Measurements from ENCODE around the gene GPR180. TPM values are rescaled to one million over a fixed set of nuclear protein-coding genes. Genes with fewer than 3 reads are reported as not detected.
A peak's percentile ranks its signal among the peaks of the same experiment; 100 is the strongest.

GPR180 gene
- 2.4 TPM for total RNA-seq

- ATAC-seq: peak; percentile 100
Measured at GRCh38 chr13:94601446-94602431, at the start of gene GPR180. GPR180 (plus strand) TSS chr13:94601857; CDS start chr13:94601928, 71 bp downstream.

- no peak for ATAC-seq
Measured at GRCh38 chr13:94552095-94552494, 49.6 kb upstream of the GPR180 start.

GRCh38 chr13:94553766-94554165 is 47.9 kb upstream of the GPR180 start:
- ATAC-seq: no peak

- ATAC-seq: no peak
Measured at GRCh38 chr13:94556041-94556440, 45.6 kb upstream of the GPR180 start.

- ATAC-seq: no peak
Measured at GRCh38 chr13:94556621-94557020, 45.0 kb upstream of the GPR180 start.

GRCh38 chr13:94557684-94558235 is 43.9 kb upstream of the GPR180 start:
- no peak for ATAC-seq

- ATAC-seq: no peak
Measured at GRCh38 chr13:94558716-94559115, 42.9 kb upstream of the GPR180 start.

- ATAC-seq: no peak
Measured at GRCh38 chr13:94559222-94559795, 42.3 kb upstream of the GPR180 start.

GRCh38 chr13:94560116-94560515 is 41.5 kb upstream of the GPR180 start:
- no peak for ATAC-seq

- ATAC-seq: no peak
Measured at GRCh38 chr13:94561126-94561525, 40.5 kb upstream of the GPR180 start.

GRCh38 chr13:94567581-94567980 is 34.1 kb upstream of the GPR180 start:
- ATAC-seq: no peak

GRCh38 chr13:94568443-94568842 is 33.2 kb upstream of the GPR180 start:
- ATAC-seq: no peak

- ATAC-seq: no peak
Measured at GRCh38 chr13:94569615-94570014, 32.0 kb upstream of the GPR180 start.

GRCh38 chr13:94579063-94579462 is 22.6 kb upstream of the GPR180 start:
- no peak for ATAC-seq

- ATAC-seq: no peak
Measured at GRCh38 chr13:94583926-94584325, 17.7 kb upstream of the GPR180 start.

- no peak for ATAC-seq
Measured at GRCh38 chr13:94585543-94586101, 16.0 kb upstream of the GPR180 start.

GRCh38 chr13:94586371-94586770 is 15.3 kb upstream of the GPR180 start:
- ATAC-seq: no peak

GRCh38 chr13:94588541-94588940 is 13.1 kb upstream of the GPR180 start:
- no peak for ATAC-seq

- ATAC-seq: no peak
Measured at GRCh38 chr13:94590744-94591143, 10.9 kb upstream of the GPR180 start.

- ATAC-seq: peak; percentile 54
Measured at GRCh38 chr13:94595001-94595949, 6.4 kb upstream of the GPR180 start.

GRCh38 chr13:94595950-94596574 is 5.6 kb upstream of the GPR180 start, which contains the start of gene TGDS:
TGDS (minus strand) TSS chr13:94596152; CDS start chr13:94596136, 16 bp downstream.
- peak; percentile 99 for ATAC-seq
